Measurements from ENCODE around the gene TMEM208. TPM values are rescaled to one million over a fixed set of nuclear protein-coding genes. Genes with fewer than 3 reads are reported as not detected.

Gene TMEM208
- total RNA-seq, 6 experiments from 2014 or later: 50.9 to 67.8 (median 58.4) TPM

- Mint-ChIP-seq H3K4me1 (ENCODE audit: low read depth) (peaks cover 28% of the 10 kb centered on the region), H3K36me3 (ENCODE audit: low read depth) (peaks cover 40% of the 10 kb centered on the region), H3K27ac (no peak overlapping the region), H3K9me3 (no peaks in the 10 kb centered on the region), H3K27me3 (ENCODE audit: insufficient read depth) (peaks cover 9% of the 10 kb centered on the region), H3K4me3 (no peak overlapping the region)
- TF ChIP-seq, protein P1, sequence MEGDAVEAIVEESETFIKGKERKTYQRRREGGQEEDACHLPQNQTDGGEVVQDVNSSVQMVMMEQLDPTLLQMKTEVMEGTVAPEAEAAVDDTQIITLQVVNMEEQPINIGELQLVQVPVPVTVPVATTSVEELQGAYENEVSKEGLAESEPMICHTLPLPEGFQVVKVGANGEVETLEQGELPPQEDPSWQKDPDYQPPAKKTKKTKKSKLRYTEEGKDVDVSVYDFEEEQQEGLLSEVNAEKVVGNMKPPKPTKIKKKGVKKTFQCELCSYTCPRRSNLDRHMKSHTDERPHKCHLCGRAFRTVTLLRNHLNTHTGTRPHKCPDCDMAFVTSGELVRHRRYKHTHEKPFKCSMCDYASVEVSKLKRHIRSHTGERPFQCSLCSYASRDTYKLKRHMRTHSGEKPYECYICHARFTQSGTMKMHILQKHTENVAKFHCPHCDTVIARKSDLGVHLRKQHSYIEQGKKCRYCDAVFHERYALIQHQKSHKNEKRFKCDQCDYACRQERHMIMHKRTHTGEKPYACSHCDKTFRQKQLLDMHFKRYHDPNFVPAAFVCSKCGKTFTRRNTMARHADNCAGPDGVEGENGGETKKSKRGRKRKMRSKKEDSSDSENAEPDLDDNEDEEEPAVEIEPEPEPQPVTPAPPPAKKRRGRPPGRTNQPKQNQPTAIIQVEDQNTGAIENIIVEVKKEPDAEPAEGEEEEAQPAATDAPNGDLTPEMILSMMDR (IDR thresholded peaks at IDR 0.05): no peak
- no peak for DNase-seq
These were observed 29.2 kb upstream of the TMEM208 start for GRCh38 chr16:67197704-67198103.

DNA sequence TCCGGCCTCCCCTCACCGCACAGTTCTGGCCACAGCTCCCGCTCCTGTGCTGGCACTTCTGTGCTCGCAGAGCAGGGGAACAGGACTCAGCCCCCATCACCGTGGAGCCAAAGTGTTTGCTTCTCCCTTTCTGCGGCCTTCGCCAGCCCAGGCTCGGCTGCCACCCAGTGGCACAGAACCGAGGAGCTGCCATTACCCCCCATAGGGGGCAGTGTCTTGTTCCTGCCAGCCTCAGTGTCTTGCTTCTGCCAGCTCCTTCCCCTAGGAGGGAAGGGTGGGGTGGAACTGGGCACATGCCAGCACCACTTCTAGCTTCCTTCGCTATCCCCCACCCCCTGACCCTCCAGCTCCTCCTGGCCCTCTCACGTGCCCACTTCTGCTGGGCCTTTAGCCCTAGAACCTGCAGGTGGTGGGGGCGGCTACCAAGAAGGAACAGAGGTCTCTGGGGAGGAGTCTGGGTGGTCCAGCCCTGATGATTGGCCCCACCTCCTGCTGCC is 28.6 kb upstream of the TMEM208 start:
- H3K9me3 Mint-ChIP-seq: no peaks in the 10 kb centered on the region
- H3K27ac Mint-ChIP-seq: 0 out of 2 replicates have a peak overlapping the region, but pooled peaks have one; percentile 16
- no peak overlapping the region for H3K4me3 Mint-ChIP-seq
- H3K27me3 Mint-ChIP-seq (ENCODE audit: insufficient read depth): peaks cover 9% of the 10 kb centered on the region
- peaks cover 22% of the 10 kb centered on the region for H3K4me1 Mint-ChIP-seq (ENCODE audit: low read depth)
- peaks cover 36% of the 10 kb centered on the region; the same call in 1 of the 2 replicates for H3K36me3 Mint-ChIP-seq (ENCODE audit: low read depth)
- DNase-seq: no peak
- TF ChIP-seq, protein P1 (IDR thresholded peaks at IDR 0.05): peak; percentile 75

DNA sequence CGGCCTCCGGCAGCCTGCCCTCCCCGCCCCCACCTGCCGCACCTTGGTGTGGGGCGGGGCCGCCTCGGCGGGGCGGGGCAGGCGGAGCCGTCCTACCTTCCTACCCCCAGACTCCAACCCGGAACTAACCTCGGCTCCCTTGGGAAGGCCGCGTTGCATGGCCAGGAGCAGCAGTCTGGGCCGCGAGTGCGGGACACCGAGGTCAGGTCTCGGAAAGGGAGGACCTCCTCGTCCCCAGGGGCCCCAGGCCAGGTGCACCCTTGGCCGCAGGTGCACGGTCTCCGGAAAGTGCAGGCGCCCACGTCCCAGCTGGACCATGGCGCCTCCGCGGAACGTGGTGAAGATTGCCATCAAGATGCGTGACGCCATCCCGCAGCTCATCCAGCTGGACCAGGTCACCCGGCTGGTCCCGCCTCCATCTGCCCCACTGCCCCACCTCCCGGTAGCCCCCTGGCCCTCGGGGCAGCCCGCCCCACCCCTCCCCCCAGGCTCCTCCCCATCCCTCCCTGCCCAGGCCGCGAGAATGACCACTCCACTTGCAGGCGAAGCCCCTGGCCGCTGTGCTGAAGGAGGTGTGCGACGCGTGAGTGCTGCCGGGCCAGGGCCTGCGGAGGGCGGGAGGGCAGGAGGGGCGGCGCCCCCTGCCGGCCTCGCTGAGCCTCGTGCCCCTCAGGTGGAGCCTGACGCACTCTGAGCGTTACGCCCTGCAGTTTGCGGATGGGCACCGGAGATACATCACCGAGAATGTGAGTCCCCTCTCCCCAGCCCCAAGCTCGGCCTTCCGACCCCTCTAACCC is 27.7 kb upstream of the TMEM208 start, which contains the start of gene ELMO3:
TSS of gene ELMO3 (plus strand) at position 121 of the 797 bp plus-strand sequence. CDS start at position 317, 196 bp downstream.
- H3K36me3 Mint-ChIP-seq (ENCODE audit: low read depth): peaks cover 27% of the 10 kb centered on the region; the same call in 1 of the 2 replicates
- H3K9me3 Mint-ChIP-seq: no peaks in the 10 kb centered on the region

GRCh38 chr16:67199808-67200198 is 27.1 kb upstream of the TMEM208 start:
- no peak overlapping the region for H3K4me3 Mint-ChIP-seq
- H3K36me3 Mint-ChIP-seq (ENCODE audit: low read depth): peaks cover 27% of the 10 kb centered on the region; the same call in 1 of the 2 replicates
- peaks cover 13% of the 10 kb centered on the region for H3K4me1 Mint-ChIP-seq (ENCODE audit: low read depth)
- H3K9me3 Mint-ChIP-seq: no peaks in the 10 kb centered on the region
- peaks cover 9% of the 10 kb centered on the region for H3K27me3 Mint-ChIP-seq (ENCODE audit: insufficient read depth)
- DNase-seq: no peak
- TF ChIP-seq, protein P1 (IDR thresholded peaks at IDR 0.05): peak; percentile 24
- no peak overlapping the region for H3K27ac Mint-ChIP-seq

More for the DNA sequence above, 27.7 kb upstream of the TMEM208 start, which contains the start of gene ELMO3:
- H3K4me3 Mint-ChIP-seq: no peak within 1 kb of the TSS
- peaks cover 9% of the 10 kb centered on the region for H3K27me3 Mint-ChIP-seq (ENCODE audit: insufficient read depth)
- H3K4me1 Mint-ChIP-seq (ENCODE audit: low read depth): peaks cover 13% of the 10 kb centered on the region
- H3K27ac Mint-ChIP-seq: 0 out of 2 replicates have a peak within 1 kb of the TSS, but pooled peaks have one; percentile 16
- DNase-seq: no peak
- TF ChIP-seq, protein P1 (IDR thresholded peaks at IDR 0.05): peak; percentile 50

DNA sequence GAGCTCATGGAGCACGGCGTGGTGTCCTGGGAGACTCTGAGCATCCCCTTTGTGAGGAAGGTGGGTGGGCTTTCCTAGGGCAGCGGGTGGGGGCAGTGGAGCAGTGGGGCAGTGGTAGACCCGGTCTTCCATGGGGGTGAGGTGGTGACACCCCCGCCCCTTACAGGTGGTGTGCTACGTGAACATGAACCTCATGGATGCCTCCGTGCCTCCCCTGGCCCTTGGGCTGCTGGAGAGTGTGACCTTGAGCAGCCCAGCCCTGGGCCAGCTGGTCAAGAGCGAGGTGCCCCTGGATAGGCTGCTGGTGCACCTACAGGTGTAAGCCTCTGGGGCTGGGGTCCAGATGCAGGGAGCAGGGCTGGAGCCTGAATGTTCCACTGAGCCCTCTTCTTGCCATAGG is 26.4 kb upstream of the TMEM208 start:
- no peaks in the 10 kb centered on the region for H3K9me3 Mint-ChIP-seq
- H3K4me3 Mint-ChIP-seq: no peak overlapping the region
- peaks cover 24% of the 10 kb centered on the region; the same call in 1 of the 2 replicates for H3K36me3 Mint-ChIP-seq (ENCODE audit: low read depth)
- peaks cover 13% of the 10 kb centered on the region for H3K4me1 Mint-ChIP-seq (ENCODE audit: low read depth)
- H3K27ac Mint-ChIP-seq: no peak overlapping the region
- H3K27me3 Mint-ChIP-seq (ENCODE audit: insufficient read depth): peaks cover 10% of the 10 kb centered on the region
- no peak for DNase-seq
- TF ChIP-seq, protein P1 (IDR thresholded peaks at IDR 0.05): no peak

Measured in HFFc6 (cell line).